ENCODE data around the gene FHIT. TPM values are rescaled to one million over a fixed set of nuclear protein-coding genes. Genes with fewer than 3 reads are reported as not detected.

FHIT gene
- total RNA-seq, 2 donors from 2014 or later, result 10.4 to 15.8 TPM

- TF ChIP-seq CTCF (IDR thresholded peaks at IDR 0.05) (no peak), POLR2A (IDR thresholded peaks at IDR 0.05) (no peak)
- H3K27ac ChIP-seq, result no peak overlapping the region
- intact Hi-C loops (cut with DNase I), result no loop called here
- ATAC-seq (no peak), DNase-seq (no peak)
- H3K4me3 ChIP-seq, result no peak overlapping the region
- H3K4me1 ChIP-seq, result no peaks in the 10 kb centered on the region
- no peaks in the 10 kb centered on the region for H3K9me3 ChIP-seq
- H3K36me3 ChIP-seq (replicated peaks in 1 of 2; ENCODE audit: insufficient read depth in 1 of 2, low read depth in 2 of 2), result no peaks in the 10 kb centered on the region
- WGBS, 2 donors, result 38 to 70% methylated on average over 1 of the region's 1 CpG
- H3K27me3 ChIP-seq, result no peaks in the 10 kb centered on the region
Measured at GRCh38 chr3:59839810-59840515, 1411.3 kb downstream of the FHIT start.

GRCh38 chr3:59839283-59839682 is 1412.0 kb downstream of the FHIT start:
- Histone ChIP-seq H3K4me1 (no peaks in the 10 kb centered on the region), H3K27me3 (no peaks in the 10 kb centered on the region), H3K4me3 (no peak overlapping the region), H3K36me3 (replicated peaks in 1 of 2; ENCODE audit: insufficient read depth in 1 of 2, low read depth in 2 of 2) (no peaks in the 10 kb centered on the region), H3K27ac (no peak overlapping the region), H3K9me3 (no peaks in the 10 kb centered on the region)
- ATAC-seq (no peak), DNase-seq (no peak)
- intact Hi-C loops (cut with DNase I), result no loop called here
- TF ChIP-seq CTCF (IDR thresholded peaks at IDR 0.05), result no peak
- TF ChIP-seq POLR2A (IDR thresholded peaks at IDR 0.05), result no peak
- 81 to 93% methylated on average over 3 of the region's 3 CpGs for WGBS, 2 donors

- 91 to 100% methylated on average over 3 of the region's 3 CpGs for WGBS, 2 donors
- no peak for ATAC-seq
- intact Hi-C loops (cut with DNase I), result no loop called here
Measured at GRCh38 chr3:59836531-59836930, 1414.7 kb downstream of the FHIT start.

GRCh38 chr3:59832702-59833101 is 1418.5 kb downstream of the FHIT start:
- Histone ChIP-seq H3K4me1 (no peaks in the 10 kb centered on the region), H3K27ac (no peak overlapping the region), H3K9me3 (no peaks in the 10 kb centered on the region), H3K4me3 (no peak overlapping the region), H3K36me3 (replicated peaks in 1 of 2; ENCODE audit: insufficient read depth in 1 of 2, low read depth in 2 of 2) (no peaks in the 10 kb centered on the region), H3K27me3 (no peaks in the 10 kb centered on the region)
- WGBS, 2 donors, result 63 to 88% methylated on average over 3 of the region's 3 CpGs
- TF ChIP-seq CTCF (IDR thresholded peaks at IDR 0.05), result no peak
- no peak for TF ChIP-seq POLR2A (IDR thresholded peaks at IDR 0.05)
- ATAC-seq, result no peak
- no peak for DNase-seq
- intact Hi-C loops (cut with DNase I), result no loop called here

More at GRCh38 chr3:59836531-59836930, 1414.7 kb downstream of the FHIT start:
- H3K9me3 ChIP-seq, result no peaks in the 10 kb centered on the region
- no peaks in the 10 kb centered on the region for H3K4me1 ChIP-seq
- H3K27me3 ChIP-seq, result no peaks in the 10 kb centered on the region
- no peak overlapping the region for H3K27ac ChIP-seq
- DNase-seq, result no peak
- no peak for TF ChIP-seq CTCF (IDR thresholded peaks at IDR 0.05)
- no peak for TF ChIP-seq POLR2A (IDR thresholded peaks at IDR 0.05)
- no peak overlapping the region for H3K4me3 ChIP-seq
- no peaks in the 10 kb centered on the region for H3K36me3 ChIP-seq (replicated peaks in 1 of 2; ENCODE audit: insufficient read depth in 1 of 2, low read depth in 2 of 2)

GRCh38 chr3:59832241-59832640 is 1419.0 kb downstream of the FHIT start:
- DNase-seq (no peak), ATAC-seq (no peak)
- Histone ChIP-seq H3K4me3 (no peak overlapping the region), H3K27me3 (no peaks in the 10 kb centered on the region), H3K9me3 (no peaks in the 10 kb centered on the region), H3K4me1 (no peaks in the 10 kb centered on the region), H3K36me3 (replicated peaks in 1 of 2; ENCODE audit: insufficient read depth in 1 of 2, low read depth in 2 of 2) (no peaks in the 10 kb centered on the region), H3K27ac (no peak overlapping the region)
- intact Hi-C loops (cut with DNase I), result no loop called here
- WGBS, 2 donors, result 88 to 90% methylated on average over 3 of the region's 3 CpGs
- no peak for TF ChIP-seq CTCF (IDR thresholded peaks at IDR 0.05)
